ENCODE results near the gene PCDHGC3.

The PCDHGC3 gene

DNA sequence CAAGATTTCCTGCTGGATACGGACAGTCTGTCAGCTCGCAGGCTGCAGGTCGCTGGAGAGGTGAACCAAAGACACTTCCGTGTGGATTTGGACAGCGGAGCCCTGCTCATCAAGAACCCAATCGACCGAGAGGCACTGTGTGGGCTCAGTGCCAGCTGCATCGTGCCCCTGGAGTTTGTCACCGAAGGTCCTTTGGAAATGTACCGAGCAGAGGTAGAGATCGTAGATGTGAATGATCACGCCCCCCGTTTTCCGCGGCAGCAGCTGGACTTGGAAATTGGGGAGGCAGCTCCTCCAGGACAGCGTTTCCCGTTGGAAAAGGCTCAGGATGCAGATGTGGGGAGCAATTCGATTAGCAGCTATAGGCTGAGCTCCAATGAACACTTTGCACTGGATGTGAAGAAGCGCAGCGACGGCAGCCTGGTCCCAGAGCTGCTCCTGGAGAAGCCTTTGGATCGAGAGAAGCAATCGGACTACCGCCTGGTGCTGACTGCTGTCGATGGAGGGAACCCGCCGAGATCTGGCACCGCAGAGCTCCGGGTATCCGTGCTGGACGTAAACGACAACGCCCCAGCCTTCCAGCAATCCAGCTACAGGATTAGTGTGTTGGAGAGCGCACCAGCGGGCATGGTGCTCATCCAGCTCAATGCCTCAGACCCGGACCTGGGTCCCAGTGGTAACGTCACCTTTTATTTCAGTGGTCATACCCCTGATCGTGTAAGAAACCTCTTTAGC is 9.7 kb downstream of the PCDHGC3 start:
- no peak overlapping the region for H3K9ac ChIP-seq (ENCODE audit: low read length)
- no peaks in the 10 kb centered on the region for H3K9me3 ChIP-seq (ENCODE audit: control insufficient read depth, low read length)
- H3K27me3 ChIP-seq (replicated peaks; ENCODE audit: control insufficient read depth, insufficient read depth, low read length) = no peaks in the 10 kb centered on the region
- peaks cover 25% of the 10 kb centered on the region for H3K4me1 ChIP-seq (ENCODE audit: control insufficient read depth, insufficient read depth, low read length)
- H3K36me3 ChIP-seq (ENCODE audit: control insufficient read depth, insufficient read depth, low read length, severe bottlenecking) = peaks cover 5% of the 10 kb centered on the region
- DNase-seq (ENCODE audit: low read depth) = no peak
- H3K4me3 ChIP-seq (ENCODE audit: low read length) = peak overlapping the region; percentile 73

DNA sequence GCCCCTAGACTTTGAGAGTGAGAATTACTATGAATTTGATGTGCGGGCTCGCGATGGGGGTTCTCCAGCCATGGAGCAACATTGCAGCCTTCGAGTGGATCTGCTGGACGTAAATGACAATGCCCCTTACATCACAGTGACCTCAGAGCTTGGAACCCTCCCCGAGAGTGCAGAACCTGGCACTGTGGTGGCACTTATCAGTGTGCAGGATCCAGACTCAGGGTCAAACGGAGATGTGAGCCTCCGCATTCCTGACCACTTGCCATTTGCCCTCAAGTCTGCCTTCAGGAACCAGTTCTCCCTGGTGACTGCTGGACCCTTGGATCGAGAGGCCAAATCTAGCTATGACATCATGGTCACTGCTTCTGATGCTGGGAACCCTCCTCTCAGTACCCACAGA is 10.3 kb downstream of the PCDHGC3 start:
- no peak for DNase-seq (ENCODE audit: low read depth)

DNA sequence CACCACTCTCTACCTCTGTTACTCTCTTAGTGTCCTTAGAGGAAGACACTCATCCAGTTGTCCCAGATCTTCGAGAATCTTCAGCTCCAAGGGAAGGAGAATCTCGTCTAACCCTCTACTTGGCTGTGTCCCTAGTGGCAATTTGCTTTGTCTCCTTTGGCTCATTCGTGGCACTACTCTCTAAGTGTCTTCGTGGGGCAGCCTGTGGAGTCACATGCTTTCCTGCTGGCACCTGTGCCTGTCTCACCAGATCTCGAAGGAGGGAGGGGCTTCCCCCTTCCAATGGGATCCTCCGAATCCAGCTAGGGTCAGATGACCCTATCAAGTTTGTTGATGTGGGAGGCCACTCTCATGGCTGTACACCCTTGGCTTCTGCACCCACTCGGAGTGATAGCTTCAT is 11.4 kb downstream of the PCDHGC3 start:
- DNase-seq (ENCODE audit: low read depth) = no peak
- H3K4me1 ChIP-seq (ENCODE audit: control insufficient read depth, insufficient read depth, low read length) = peaks cover 25% of the 10 kb centered on the region

More for the DNA sequence above, 10.3 kb downstream of the PCDHGC3 start:
- Histone ChIP-seq H3K9ac (ENCODE audit: low read length) (no peak overlapping the region), H3K27me3 (replicated peaks; ENCODE audit: control insufficient read depth, insufficient read depth, low read length) (no peaks in the 10 kb centered on the region), H3K4me1 (ENCODE audit: control insufficient read depth, insufficient read depth, low read length) (peaks cover 25% of the 10 kb centered on the region), H3K36me3 (ENCODE audit: control insufficient read depth, insufficient read depth, low read length, severe bottlenecking) (peaks cover 8% of the 10 kb centered on the region), H3K9me3 (ENCODE audit: control insufficient read depth, low read length) (no peaks in the 10 kb centered on the region), H3K4me3 (ENCODE audit: low read length) (no peak overlapping the region)

DNA sequence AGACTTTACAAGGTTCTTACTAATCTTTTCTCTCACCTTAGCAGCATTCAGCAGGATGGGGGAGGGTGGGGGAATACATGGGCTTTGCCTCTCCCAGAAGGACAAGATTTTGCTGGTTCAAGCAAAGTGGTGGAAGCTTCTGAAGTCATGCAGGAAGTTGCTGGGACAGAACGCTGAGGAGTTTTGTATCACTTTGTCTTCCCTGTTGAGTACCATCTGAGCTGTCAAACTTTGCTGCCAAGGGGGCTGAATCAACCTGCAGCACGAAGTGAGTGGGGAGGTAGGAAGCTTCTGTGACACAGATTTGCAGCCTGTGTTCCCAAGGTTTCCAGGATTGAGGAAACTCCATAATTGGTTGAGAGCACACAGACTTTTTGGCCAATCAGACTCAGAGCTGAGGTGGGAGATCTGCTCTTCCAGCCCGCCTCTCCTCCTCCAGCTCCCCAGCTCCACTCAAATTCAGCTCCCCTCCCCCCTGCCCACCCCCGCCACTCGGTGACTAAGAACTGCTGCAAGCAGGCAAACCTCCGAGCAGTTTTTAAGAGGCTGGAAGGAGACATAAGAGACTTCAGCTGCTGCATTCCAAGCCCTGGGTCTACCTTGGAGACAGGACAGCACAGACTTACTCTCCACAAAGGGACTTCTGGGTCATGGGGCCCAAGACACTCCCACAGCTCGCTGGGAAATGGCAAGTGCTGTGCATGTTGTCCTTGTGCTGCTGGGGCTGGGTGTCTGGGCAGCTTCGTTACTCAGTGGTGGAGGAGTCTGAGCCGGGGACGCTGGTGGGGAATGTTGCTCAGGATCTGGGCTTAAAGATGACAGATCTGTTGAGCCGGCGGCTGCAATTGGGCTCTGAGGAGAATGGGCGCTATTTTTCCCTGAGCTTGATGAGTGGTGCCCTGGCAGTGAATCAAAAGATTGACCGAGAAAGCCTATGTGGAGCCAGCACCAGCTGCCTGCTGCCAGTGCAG is 13.1 kb downstream of the PCDHGC3 start, which contains the start of gene PCDHGC5:
Gene PCDHGC5 (plus strand): TSS at position 491 of the 971 bp plus-strand sequence. CDS start 160 bp downstream, at position 651.
- H3K9me3 ChIP-seq (ENCODE audit: control insufficient read depth, low read length) = no peaks in the 10 kb centered on the region
- peak within 1 kb of the TSS; percentile 8 for H3K9ac ChIP-seq (ENCODE audit: low read length)
- H3K4me3 ChIP-seq (ENCODE audit: low read length) = peak within 1 kb of the TSS; percentile 5
- peak; percentile 60 for DNase-seq (ENCODE audit: low read depth)
- H3K27me3 ChIP-seq (replicated peaks; ENCODE audit: control insufficient read depth, insufficient read depth, low read length) = no peaks in the 10 kb centered on the region
- H3K4me1 ChIP-seq (ENCODE audit: control insufficient read depth, insufficient read depth, low read length) = peaks cover 31% of the 10 kb centered on the region
- peaks cover 11% of the 10 kb centered on the region for H3K36me3 ChIP-seq (ENCODE audit: control insufficient read depth, insufficient read depth, low read length, severe bottlenecking)

More for the DNA sequence above, 11.4 kb downstream of the PCDHGC3 start:
- H3K36me3 ChIP-seq (ENCODE audit: control insufficient read depth, insufficient read depth, low read length, severe bottlenecking) = peaks cover 10% of the 10 kb centered on the region
- H3K9ac ChIP-seq (ENCODE audit: low read length) = no peak overlapping the region
- no peaks in the 10 kb centered on the region for H3K27me3 ChIP-seq (replicated peaks; ENCODE audit: control insufficient read depth, insufficient read depth, low read length)
- no peaks in the 10 kb centered on the region for H3K9me3 ChIP-seq (ENCODE audit: control insufficient read depth, low read length)
- no peak overlapping the region for H3K4me3 ChIP-seq (ENCODE audit: low read length)

GRCh38 chr5:141489841-141490240 is 14.1 kb downstream of the PCDHGC3 start:
- H3K4me1 ChIP-seq (ENCODE audit: control insufficient read depth, insufficient read depth, low read length) = peaks cover 31% of the 10 kb centered on the region
- H3K4me3 ChIP-seq (ENCODE audit: low read length) = no peak overlapping the region
- no peaks in the 10 kb centered on the region for H3K9me3 ChIP-seq (ENCODE audit: control insufficient read depth, low read length)
- DNase-seq (ENCODE audit: low read depth) = no peak
- no peaks in the 10 kb centered on the region for H3K27me3 ChIP-seq (replicated peaks; ENCODE audit: control insufficient read depth, insufficient read depth, low read length)
- peaks cover 11% of the 10 kb centered on the region for H3K36me3 ChIP-seq (ENCODE audit: control insufficient read depth, insufficient read depth, low read length, severe bottlenecking)
- no peak overlapping the region for H3K9ac ChIP-seq (ENCODE audit: low read length)

- H3K4me3 ChIP-seq (ENCODE audit: low read length) = no peak overlapping the region
- H3K9ac ChIP-seq (ENCODE audit: low read length) = no peak overlapping the region
- peaks cover 27% of the 10 kb centered on the region for H3K4me1 ChIP-seq (ENCODE audit: control insufficient read depth, insufficient read depth, low read length)
- H3K36me3 ChIP-seq (ENCODE audit: control insufficient read depth, insufficient read depth, low read length, severe bottlenecking) = peaks cover 11% of the 10 kb centered on the region
- no peak for DNase-seq (ENCODE audit: low read depth)
- H3K27me3 ChIP-seq (replicated peaks; ENCODE audit: control insufficient read depth, insufficient read depth, low read length) = no peaks in the 10 kb centered on the region
- H3K9me3 ChIP-seq (ENCODE audit: control insufficient read depth, low read length) = no peaks in the 10 kb centered on the region
Observed at GRCh38 chr5:141490271-141490670, 14.5 kb downstream of the PCDHGC3 start.

DNA sequence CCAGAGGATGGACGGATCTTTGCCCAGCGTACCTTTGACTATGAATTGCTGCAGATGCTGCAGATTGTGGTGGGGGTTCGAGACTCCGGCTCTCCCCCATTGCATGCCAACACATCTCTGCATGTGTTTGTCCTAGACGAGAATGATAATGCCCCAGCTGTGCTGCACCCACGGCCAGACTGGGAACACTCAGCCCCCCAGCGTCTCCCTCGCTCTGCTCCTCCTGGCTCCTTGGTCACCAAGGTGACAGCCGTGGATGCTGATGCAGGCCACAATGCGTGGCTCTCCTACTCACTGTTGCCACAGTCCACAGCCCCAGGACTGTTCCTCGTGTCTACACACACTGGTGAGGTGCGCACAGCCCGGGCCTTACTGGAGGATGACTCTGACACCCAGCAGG is 15.0 kb downstream of the PCDHGC3 start:
- Histone ChIP-seq H3K4me3 (ENCODE audit: low read length) (no peak overlapping the region), H3K4me1 (ENCODE audit: control insufficient read depth, insufficient read depth, low read length) (peaks cover 25% of the 10 kb centered on the region), H3K27me3 (replicated peaks; ENCODE audit: control insufficient read depth, insufficient read depth, low read length) (no peaks in the 10 kb centered on the region), H3K9ac (ENCODE audit: low read length) (no peak overlapping the region), H3K36me3 (ENCODE audit: control insufficient read depth, insufficient read depth, low read length, severe bottlenecking) (peaks cover 11% of the 10 kb centered on the region), H3K9me3 (ENCODE audit: control insufficient read depth, low read length) (no peaks in the 10 kb centered on the region)
- DNase-seq (ENCODE audit: low read depth) = no peak

DNA sequence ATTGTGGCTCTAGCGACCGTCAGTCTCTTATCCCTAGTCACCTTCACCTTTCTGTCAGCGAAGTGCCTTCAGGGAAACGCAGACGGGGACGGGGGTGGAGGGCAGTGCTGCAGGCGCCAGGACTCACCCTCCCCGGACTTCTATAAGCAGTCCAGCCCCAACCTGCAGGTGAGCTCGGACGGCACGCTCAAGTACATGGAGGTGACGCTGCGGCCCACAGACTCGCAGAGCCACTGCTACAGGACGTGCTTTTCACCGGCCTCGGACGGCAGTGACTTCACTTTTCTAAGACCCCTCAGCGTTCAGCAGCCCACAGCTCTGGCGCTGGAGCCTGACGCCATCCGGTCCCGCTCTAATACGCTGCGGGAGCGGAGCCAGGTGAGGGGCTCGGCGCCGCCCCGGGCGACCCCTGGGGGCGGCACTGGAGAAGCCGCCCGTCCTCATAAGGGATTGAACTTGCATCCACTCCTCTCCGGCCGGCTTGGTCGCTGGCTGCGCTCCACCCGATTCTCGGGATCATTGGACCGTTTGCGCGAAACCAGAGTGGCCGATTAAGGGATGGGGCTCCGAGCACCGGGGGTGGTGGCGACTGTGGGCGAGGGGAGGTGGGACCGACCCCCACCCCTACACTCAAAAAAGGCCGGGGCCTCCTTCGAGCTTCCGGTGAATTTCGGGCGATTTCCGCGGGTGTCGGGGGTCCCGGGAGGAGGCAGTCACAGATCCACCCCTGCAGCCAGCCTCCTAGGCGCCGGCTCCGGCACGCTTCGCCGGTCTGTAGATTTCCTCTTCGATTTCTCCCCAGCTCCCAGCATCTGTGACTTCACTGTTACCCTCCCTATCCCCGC is 15.8 kb downstream of the PCDHGC3 start:
- Histone ChIP-seq H3K27me3 (replicated peaks; ENCODE audit: control insufficient read depth, insufficient read depth, low read length) (no peaks in the 10 kb centered on the region), H3K4me1 (ENCODE audit: control insufficient read depth, insufficient read depth, low read length) (peaks cover 25% of the 10 kb centered on the region), H3K9me3 (ENCODE audit: control insufficient read depth, low read length) (no peaks in the 10 kb centered on the region), H3K36me3 (ENCODE audit: control insufficient read depth, insufficient read depth, low read length, severe bottlenecking) (peaks cover 11% of the 10 kb centered on the region), H3K4me3 (ENCODE audit: low read length) (no peak overlapping the region), H3K9ac (ENCODE audit: low read length) (no peak overlapping the region)
- no peak for DNase-seq (ENCODE audit: low read depth)

DNA sequence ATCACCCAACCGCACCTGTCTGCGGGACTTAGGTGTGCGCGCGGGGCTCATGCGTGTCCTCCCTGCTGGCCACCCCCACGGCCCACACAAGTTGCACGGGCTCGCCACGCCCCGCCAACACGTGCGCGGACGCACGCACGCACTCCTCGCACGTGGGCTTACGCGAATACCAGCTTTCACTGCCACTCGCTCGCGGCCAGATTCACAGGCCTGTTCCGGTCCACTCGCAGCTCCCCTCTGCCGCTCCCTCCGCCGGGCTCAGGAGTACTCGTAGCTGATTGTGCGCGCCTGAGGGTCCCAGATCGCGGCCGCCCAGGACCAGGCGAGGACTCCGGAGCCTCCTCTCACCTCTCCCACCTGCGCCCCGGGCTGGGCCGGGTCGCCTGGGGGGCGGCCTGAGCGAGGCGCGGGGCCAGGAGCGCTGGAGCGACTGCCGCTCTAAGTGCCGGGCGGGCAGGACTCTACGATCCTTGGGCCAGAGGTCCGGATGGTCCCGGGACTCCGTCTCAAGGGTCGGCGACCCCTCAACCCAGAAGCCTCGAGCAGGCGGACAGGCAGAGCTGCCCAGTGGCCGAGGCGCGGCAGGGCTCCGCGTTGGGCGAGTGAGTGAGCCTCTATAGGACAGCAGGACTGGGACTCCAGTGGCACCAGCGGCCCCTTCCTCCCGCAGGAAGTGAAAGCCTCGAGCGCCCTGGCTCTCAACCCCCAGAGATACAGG is 16.6 kb downstream of the PCDHGC3 start:
- Histone ChIP-seq H3K9me3 (ENCODE audit: control insufficient read depth, low read length) (no peaks in the 10 kb centered on the region), H3K4me3 (ENCODE audit: low read length) (no peak overlapping the region), H3K9ac (ENCODE audit: low read length) (no peak overlapping the region), H3K27me3 (replicated peaks; ENCODE audit: control insufficient read depth, insufficient read depth, low read length) (no peaks in the 10 kb centered on the region), H3K36me3 (ENCODE audit: control insufficient read depth, insufficient read depth, low read length, severe bottlenecking) (peaks cover 8% of the 10 kb centered on the region), H3K4me1 (ENCODE audit: control insufficient read depth, insufficient read depth, low read length) (peaks cover 25% of the 10 kb centered on the region)
- DNase-seq (ENCODE audit: low read depth) = no peak

Measured in adipocyte (in vitro differentiated cells).